Raji (cell line): ENCODE data around the gene GSG1.

Experiments
- POLR2A ChIP-seq: IDR thresholded peaks from 2 replicates; pipeline ENCODE4 v1.6.1; 2011; ENCODE audit warnings: low read depth, low read length, control low read depth; ENCODE audit not compliant: insufficient read depth

The GSG1 gene

GRCh38 chr12:13062669-13063068 lies 40.8 kb downstream of the GSG1 start:
- TF ChIP-seq POLR2A: no peak

GRCh38 chr12:13061377-13061776 lies 42.1 kb downstream of the GSG1 start:
- no peak for TF ChIP-seq POLR2A

DNA sequence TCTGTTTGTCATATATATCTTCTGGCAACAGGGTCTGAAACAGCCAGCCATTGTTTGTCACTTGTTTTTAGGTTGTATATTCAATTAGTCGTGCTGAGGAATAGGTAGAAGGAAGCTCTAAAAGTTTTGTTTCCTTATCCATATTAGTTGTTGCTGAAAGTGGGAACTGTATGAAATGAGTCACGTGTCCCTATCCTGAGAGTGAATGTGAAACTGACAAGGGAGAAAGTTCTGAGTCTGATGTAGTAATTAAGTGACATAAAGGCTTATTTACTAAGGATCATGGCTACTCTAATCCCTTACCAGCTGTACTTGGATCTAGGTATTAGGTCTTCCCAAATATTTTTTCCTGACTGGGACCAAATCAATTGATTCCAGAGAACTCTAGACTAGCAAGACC lies 42.9 kb downstream of the GSG1 start:
- no peak for TF ChIP-seq POLR2A

DNA sequence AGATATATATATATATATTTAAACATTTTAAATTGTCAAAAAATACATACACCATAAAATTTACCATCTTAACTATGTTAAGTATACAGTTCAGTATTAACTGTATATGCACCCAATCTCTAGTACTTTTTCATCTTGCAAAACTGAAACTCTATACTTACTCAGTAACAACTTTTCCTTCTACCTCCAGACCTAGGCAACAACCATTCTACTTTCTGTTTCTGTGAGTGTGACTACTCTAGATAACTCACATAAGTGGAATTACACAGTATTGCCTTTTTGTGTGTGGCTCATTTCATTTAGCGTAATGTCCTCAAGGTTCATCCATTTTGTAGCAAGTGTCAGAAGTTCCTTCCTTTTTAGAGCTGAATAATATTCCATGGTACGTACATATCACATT lies 51.0 kb downstream of the GSG1 start:
- TF ChIP-seq POLR2A: no peak

- no peak for TF ChIP-seq POLR2A
Observed at GRCh38 chr12:13049816-13050215, 53.7 kb downstream of the GSG1 start.

DNA sequence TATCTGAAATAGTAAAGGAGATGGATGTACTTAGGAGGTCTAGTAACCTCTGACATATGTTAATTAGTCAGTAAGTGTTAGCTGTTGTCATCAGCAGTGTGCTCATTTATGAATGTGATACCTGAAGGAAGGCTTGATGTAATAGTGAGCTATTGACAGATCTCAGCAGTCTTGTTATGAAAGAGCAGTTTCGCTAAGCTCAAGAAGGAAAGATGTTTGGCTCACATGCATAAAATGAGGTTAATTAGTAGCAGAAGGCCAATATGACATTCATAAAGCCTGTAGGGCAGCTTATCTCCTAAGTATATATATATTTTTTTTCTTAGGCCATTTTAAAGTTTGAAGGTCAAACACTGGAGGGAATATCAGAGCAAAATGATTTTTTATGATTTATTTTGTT lies 56.5 kb downstream of the GSG1 start:
- TF ChIP-seq POLR2A: no peak

- TF ChIP-seq POLR2A: no peak
Observed at GRCh38 chr12:13045816-13046215, 57.7 kb downstream of the GSG1 start.

GRCh38 chr12:13044906-13045299 lies 58.6 kb downstream of the GSG1 start:
- no peak for TF ChIP-seq POLR2A

GRCh38 chr12:13044002-13044905 lies 59.2 kb downstream of the GSG1 start, which contains the start of gene FAM234B:
Gene FAM234B, plus strand, starts transcription at chr12:13044381. Its CDS starts 23 bp downstream, at chr12:13044404.
- peak; percentile 62 for TF ChIP-seq POLR2A

DNA sequence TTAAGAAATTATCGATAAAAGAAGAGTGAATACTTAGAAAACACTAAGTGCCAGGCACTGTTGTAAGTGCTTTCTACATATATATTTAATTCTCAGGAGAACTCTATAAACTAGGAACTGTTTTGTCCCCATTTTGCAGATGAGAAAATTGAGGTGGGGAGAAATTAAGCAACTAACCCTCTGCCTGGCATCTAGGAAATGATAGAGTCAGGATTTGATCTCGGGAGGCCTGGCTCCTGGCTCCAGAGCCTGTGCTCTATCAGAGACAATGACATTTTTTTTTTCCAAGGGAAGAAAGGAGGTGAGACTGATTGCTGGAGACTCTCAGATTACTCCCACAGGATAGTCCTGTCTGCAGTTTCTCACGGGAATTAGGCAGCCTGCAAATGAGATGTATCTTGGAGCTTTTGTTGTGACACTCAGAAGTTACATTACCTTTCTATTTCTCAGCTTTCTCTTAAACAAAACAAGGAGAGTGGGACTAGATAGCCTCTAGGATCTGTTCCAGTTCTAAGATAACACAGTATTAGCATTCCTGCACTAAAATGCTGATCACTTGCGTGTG lies 60.7 kb downstream of the GSG1 start:
- no peak for TF ChIP-seq POLR2A

DNA sequence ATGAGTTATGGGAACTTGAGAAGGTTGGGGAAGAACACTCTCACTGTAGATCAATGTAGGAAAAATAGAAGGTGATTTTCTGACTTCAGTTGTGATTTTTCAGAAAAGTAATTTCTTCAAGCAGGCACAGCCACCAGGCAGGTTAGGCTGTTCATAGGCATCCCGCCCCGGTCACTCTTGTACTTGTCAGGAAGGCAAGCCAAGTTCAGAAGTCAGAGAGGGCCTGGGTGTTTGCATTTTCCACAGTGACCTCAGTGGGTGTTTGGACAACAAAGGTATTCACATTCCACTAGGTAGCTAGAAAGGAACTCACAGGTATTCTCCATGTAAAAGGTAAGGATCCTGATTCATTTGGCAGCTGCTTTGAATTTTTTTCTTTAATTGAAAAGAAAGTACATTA lies 62.2 kb downstream of the GSG1 start:
- no peak for TF ChIP-seq POLR2A

DNA sequence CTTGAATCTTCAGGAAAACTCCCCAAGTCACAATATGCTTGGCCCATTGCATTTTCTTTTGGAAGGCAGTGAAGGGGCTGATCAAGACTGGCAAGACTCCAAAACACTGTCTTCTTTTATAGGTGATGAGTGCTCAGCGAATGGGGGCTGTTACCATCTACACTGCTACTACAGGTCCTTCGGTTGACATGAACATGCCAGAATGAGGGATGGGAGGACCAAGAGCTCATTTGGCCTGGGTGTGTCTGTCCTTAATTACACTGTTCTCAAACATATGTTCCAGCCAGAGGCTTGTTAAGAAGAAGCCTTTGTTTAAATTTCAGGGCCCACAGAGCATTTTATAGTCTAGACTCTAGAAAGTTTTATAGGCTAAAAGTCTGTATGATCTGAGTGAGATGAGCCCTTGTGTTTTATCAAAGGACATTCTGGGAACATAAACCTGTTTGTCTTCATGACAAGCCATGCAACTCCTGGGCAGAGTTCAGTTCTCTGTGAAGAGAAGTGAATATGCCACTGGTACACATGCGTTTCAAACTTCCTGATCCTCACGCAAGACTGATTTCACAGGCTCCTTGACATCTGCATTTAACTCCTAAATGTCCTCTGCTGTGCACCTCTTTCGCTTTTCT lies 64.0 kb downstream of the GSG1 start:
- TF ChIP-seq POLR2A: no peak

DNA sequence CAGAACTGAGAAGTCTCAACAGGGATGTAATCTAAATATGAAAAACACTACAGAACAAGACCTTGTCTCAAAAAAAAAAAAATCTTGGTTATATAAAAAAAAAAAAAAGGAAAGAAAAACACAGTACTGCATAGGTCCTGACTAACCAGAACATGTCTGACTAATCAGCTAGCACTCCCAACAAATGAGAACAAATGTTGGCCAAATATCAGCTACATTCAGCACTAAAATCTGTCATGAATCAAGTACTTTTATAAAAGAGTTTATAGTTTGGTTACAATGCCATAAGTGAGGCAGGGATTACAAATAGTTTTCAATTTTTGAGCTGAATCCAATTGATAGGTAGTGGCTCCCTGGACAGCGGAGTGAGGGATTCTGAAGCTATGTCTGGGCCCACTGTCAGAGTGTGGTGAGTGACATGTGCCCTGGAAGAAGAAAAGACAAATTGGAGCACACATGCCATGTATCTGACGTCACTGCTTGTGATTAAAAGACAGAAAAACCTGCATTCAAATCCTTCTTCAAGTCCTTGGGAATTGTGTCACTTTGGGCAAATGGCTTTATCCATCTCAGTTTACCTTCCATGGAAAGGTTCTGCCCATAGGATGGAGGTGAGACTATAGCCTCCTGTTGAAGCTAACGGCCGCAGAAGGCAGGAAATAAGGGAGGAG lies 64.8 kb downstream of the GSG1 start:
- no peak for TF ChIP-seq POLR2A

DNA sequence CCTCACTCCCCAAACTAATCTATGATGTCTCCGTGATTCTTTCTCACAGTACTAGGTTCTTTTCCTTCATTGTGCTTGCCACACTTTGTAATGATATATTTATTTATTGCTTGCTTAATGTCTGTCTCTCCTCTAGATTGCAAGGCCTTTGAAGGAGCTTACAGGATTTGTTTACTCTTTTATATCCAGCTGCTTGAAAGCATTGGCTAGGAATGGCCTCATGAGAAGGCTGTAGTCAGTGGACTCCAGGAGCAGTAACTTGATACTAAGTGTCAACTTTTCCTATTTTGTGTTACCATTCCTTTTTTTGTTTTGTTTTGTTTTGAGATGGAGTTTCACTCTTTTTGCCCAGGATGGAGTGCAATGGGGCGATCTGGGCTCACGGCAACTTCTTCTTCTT lies 66.6 kb downstream of the GSG1 start:
- no peak for TF ChIP-seq POLR2A
